Heart right ventricle (tissue), 16 donors: ENCODE data around the gene TAGAP. TPM values are rescaled to one million over a fixed set of nuclear protein-coding genes. Genes with fewer than 3 reads are reported as not detected.

ENCODE experiments used
- ATAC-seq, 8 donors: fragments of 200-7000 bp; cut with Tn5 transposase; one replicate each; pipeline ENCODE4 v1.9.1; 2020; ENCODE audit warnings: mild to moderate bottlenecking in 8 of 8, moderate library complexity in 8 of 8, moderate number of reproducible peaks in 1 of 8
- DNase-seq, 2 donors: peaks; one replicate each; pipeline ENCODE4 v3.0.0-alpha.2; 2020
- H3K27ac ChIP-seq, 10 donors: fragments of 200-600 bp; sonication (generic) in 2 of 10; one replicate each; pipeline versions ENCODE4 v1.5.0 to v1.8.0; 2020 to 2022; ENCODE audit warnings: mild to moderate bottlenecking in 3 of 10
- H3K27me3 ChIP-seq, 7 donors: fragments of 200-600 bp; one replicate each; pipeline ENCODE4 v1.8.0; 2021 to 2022; ENCODE audit warnings: mild to moderate bottlenecking in 2 of 7
- H3K36me3 ChIP-seq, 9 donors: fragments of 200-600 bp; sonication (generic) in 1 of 9; one replicate each; pipeline versions ENCODE4 v1.5.0 to v1.8.0; 2020 to 2022; ENCODE audit warnings: mild to moderate bottlenecking in 2 of 9
- H3K4me1 ChIP-seq, 9 donors: fragments of 200-600 bp; sonication (generic) in 1 of 9; one replicate each; pipeline versions ENCODE4 v1.5.0 to v1.8.0; 2020 to 2022; ENCODE audit warnings: mild to moderate bottlenecking in 4 of 9
- H3K4me3 ChIP-seq, 10 donors: fragments of 200-600 bp; sonication (generic) in 2 of 10; one replicate each; pipeline versions ENCODE4 v1.5.0 to v1.8.0; 2020 to 2022; ENCODE audit warnings: mild to moderate bottlenecking in 7 of 10, moderate library complexity in 2 of 10
- H3K9me3 ChIP-seq, 11 donors: fragments of 200-600 bp in 10 of 11; sonication (generic) in 2 of 11; one replicate each; pipeline versions ENCODE4 v1.5.0 to v1.8.0; 2013 to 2022; ENCODE audit warnings: mild to moderate bottlenecking in 2 of 11, control low read depth in 1 of 11, moderate library complexity in 1 of 11
- CTCF ChIP-seq, 9 donors: fragments of 200-600 bp; sonication (generic) in 2 of 9; IDR thresholded peaks; one replicate each; pipeline versions ENCODE4 v1.5.0 to v1.8.0; 2021 to 2022; ENCODE audit warnings: antibody characterized with exemption in 9 of 9, mild to moderate bottlenecking in 5 of 9, moderate library complexity in 1 of 9
- WGBS, 2 donors: extraction: QIAGEN DNeasy Blood & Tissue Kit; methylation state at CpG; one replicate each; pipeline ENCODE4 v1.1.7; 2013; ENCODE audit warnings: inconsistent platforms in 1 of 2; 5-methylcytosine and 5-hydroxymethylcytosine counted together
- intact Hi-C, 10 donors: fragments of 100-400 bp; cut with DNase I; formaldehyde crosslinking; loops; one replicate each; pipeline versions ENCODE4 v1.11.1 to v1.14.2; 2022
- polyA plus RNA-seq, 2 donors: library from polyadenylated mRNA; stranded (reverse); fragments of 200-250 nt; gene quantifications; one replicate each; pipeline ENCODE4 v1.2.3, GENCODE V29; 2013
- total RNA-seq, 10 donors: library from RNA; stranded (reverse); fragmentation: NEBNext Ultra II Directional in 3 of 10; extraction: Animal tissue kit (Norgen Biotek cat#: 25700) in 3 of 10; gene quantifications; one replicate each; pipeline versions ENCODE4 v1.2.1 to v1.2.4, GENCODE V29; 2021 to 2023
- donor health status: Arrhythmogenic right ventricular cardiomyopathy.
- donor health status: ischemic (EF 13 %, LVEDD 7.1; RV severe dilation, severe dysfunction).
- donor health status: healthy with polysubstance abuse.
- donor health status: DM: no; HTN: yes; CAD: no.
- donor health status: DM: no; HTN: no; CAD: no.
- donor health status: ischemic (EF 25% LVEDD 6.9; RV normal size, moderate dysfunction).
- donor health status: ischemic (EF 25% LVEDD 5.7; RV mildly dilated, moderate dysfunction).
- donor health status: healthy.
- donor health status: DM: yes; HTN: yes; CAD: no.
- donor health status: Ischemic cardiomyopathy.
- donor health status: ischemic (EF 35%, LVEDD 5.7; RV mildly dilated, moderate dysfunction).
- donor health status: nonischemic (EF 11% LVEDD 7.7; RV severe dilation, severe dysfunction).
- donor health status: DM: yes; HTN: yes; CAD: no.
- donor health status: PGD.
- donor health status: ischemic (EF 29% LVEDD 5.4; RV normal size, mild dysfunction).
- donor health status: nonischemic (EF 23%, LVEDD 6.1; RV moderate dilation, normal function).

Gene TAGAP
- total and polyA plus RNA-seq, 12 donors, result 0.28 to 6.5 (median 0.80) TPM

- intact Hi-C loops, result no loop called here
- TF ChIP-seq CTCF (IDR thresholded peaks at IDR 0.05), result no peak
- 60 to 63% methylated on average over 4 of the region's 4 CpGs for WGBS, 2 donors
Observed at GRCh38 chr6:159080217-159080976, 35.6 kb upstream of the TAGAP start.

DNA sequence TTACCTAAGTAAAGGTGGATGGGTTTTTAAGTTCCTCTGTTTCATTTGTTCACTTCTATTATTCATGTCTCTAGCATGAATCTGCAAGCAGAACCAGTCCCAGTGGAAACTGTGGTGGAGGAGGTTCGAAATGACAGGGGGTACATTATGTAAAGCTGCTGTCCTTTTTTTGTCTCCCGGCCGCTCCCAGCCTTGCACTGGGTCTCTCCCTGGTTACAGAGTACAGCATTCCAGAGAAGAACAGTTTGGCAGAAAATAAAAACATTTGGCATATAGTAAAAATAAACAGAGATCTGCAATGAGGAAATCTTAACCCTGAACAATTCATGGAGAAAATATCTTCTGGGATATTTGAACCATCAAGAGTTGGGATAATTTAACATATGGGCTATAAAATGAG lies 34.6 kb upstream of the TAGAP start:
- H3K27ac ChIP-seq, result no peak overlapping the region
- H3K4me1 ChIP-seq, result peaks cover 0 to 20% (median 0%) of the 10 kb centered on the region in 9 donors
- DNase-seq (no peak), ATAC-seq (no peak)
- no peak overlapping the region for H3K4me3 ChIP-seq
- intact Hi-C loops, result no loop called here
- H3K27me3 ChIP-seq, result peaks cover 0 to 28% (median 25%) of the 10 kb centered on the region in 7 donors
- TF ChIP-seq CTCF (IDR thresholded peaks at IDR 0.05), result no peak
- H3K9me3 ChIP-seq, result no peaks in the 10 kb centered on the region
- no peaks in the 10 kb centered on the region for H3K36me3 ChIP-seq
- 69 to 72% methylated on average over 3 of the region's 3 CpGs for WGBS, 2 donors

More at GRCh38 chr6:159080217-159080976, 35.6 kb upstream of the TAGAP start:
- no peak for ATAC-seq
- Histone ChIP-seq H3K27ac (no peak overlapping the region), H3K4me1 (peaks cover 0 to 16% (median 0%) of the 10 kb centered on the region in 9 donors), H3K9me3 (no peaks in the 10 kb centered on the region), H3K27me3 (peaks cover 0 to 28% (median 19%) of the 10 kb centered on the region in 7 donors), H3K36me3 (no peaks in the 10 kb centered on the region), H3K4me3 (no peak overlapping the region)
- no peak for DNase-seq

DNA sequence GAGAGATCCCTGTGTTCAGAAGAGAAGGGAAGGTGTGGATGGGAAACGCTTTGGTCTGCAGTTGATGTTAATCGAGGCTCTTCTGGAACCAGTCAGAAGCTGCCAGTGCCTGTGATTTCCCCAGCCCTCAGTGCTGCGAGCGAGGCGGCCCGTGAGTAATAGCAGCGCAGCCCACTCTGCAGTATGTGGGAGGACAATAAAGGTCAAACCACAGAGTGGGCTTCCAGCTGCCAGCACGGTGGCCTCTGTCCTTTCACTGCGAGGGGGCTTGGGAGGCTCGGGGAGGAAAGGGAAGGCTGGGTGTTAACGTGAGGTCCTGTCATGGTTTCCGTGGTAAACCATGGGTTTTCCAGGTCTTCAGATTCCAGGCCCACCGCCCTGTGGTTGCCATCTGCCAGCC lies 32.3 kb upstream of the TAGAP start:
- peaks cover 0 to 45% (median 32%) of the 10 kb centered on the region in 7 donors for H3K27me3 ChIP-seq
- intact Hi-C loops, result no loop called here
- no peak overlapping the region for H3K27ac ChIP-seq
- no peak overlapping the region for H3K4me3 ChIP-seq
- H3K4me1 ChIP-seq, result peaks cover 0 to 15% (median 0%) of the 10 kb centered on the region in 9 donors
- 64 to 65% methylated on average over 13 of the region's 13 CpGs for WGBS, 2 donors
- TF ChIP-seq CTCF (IDR thresholded peaks at IDR 0.05), result no peak
- no peaks in the 10 kb centered on the region for H3K36me3 ChIP-seq
- DNase-seq (no peak), ATAC-seq (no peak)
- H3K9me3 ChIP-seq, result no peaks in the 10 kb centered on the region

DNA sequence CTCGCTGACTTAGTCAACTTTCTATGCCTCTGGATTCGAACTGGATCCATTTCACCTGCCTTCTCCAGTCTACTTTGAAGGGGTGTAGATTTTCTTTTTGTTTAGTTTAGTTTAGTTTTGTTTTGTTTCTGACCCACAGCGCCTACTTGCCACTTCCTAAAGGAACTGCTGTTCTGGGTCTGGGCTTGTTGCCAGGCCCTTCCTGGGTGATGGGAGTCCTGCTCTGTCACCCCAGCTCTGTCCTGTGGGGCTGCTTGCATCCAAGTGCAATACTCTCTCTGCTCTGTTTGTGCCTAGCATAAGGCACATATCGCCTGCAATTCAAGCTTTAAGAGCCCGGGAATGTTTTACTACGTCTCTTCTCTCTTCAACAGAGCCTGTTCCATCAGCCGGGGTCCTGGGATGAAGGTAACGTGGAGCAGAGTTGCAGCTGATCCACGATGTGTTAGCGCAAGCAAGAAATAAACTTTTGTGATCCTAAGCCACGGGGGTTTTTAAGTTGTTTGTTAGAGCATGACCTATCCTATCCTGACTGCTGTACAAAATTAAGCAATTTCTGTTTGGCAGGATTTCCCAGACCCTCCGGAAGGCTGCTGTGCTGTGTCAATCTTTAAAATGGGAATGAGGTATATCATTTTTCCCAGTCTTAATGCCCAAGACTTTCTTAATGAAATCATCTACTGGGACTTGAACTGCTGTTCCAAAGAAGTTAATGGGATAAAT lies 30.9 kb upstream of the TAGAP start:
- ATAC-seq, result no peak
- peak in 1 of 2 donors; percentile 31 for DNase-seq
- peaks cover 0 to 14% (median 0%) of the 10 kb centered on the region in 9 donors for H3K4me1 ChIP-seq
- no peak for TF ChIP-seq CTCF (IDR thresholded peaks at IDR 0.05)
- 76 to 82% methylated on average over 12 of the region's 12 CpGs for WGBS, 2 donors
- intact Hi-C loops, result no loop called here
- no peaks in the 10 kb centered on the region for H3K9me3 ChIP-seq
- no peaks in the 10 kb centered on the region for H3K36me3 ChIP-seq
- H3K4me3 ChIP-seq, result no peak overlapping the region
- H3K27ac ChIP-seq, result no peak overlapping the region
- peaks cover 0 to 58% (median 38%) of the 10 kb centered on the region in 7 donors for H3K27me3 ChIP-seq
